Left ventricle myocardium superior (tissue), 1 donor: ENCODE results near the gene MTHFD1. TPM values are rescaled to one million over a fixed set of nuclear protein-coding genes. Genes with fewer than 3 reads are reported as not detected.
"Not testable (repeated sequence)": the region's sequence is repeated elsewhere in the genome, so short reads cannot be mapped to it uniquely, and the experiment has no call there.

ENCODE experiments used
- ATAC-seq: fragments of 200-7000 bp; cut with Tn5 transposase; one replicate; pipeline ENCODE4 v1.9.1; 2020; ENCODE audit warnings: mild to moderate bottlenecking, moderate library complexity
- DNase-seq: peaks from one replicate; pipeline ENCODE4 v3.0.0-alpha.2; 2020
- intact Hi-C: fragments of 100-400 bp; cut with micrococcal nuclease; formaldehyde crosslinking; loops from one replicate; pipeline ENCODE4 v1.11.0; 2022
- long read RNA-seq: library from polyadenylated mRNA; unstranded; transcript quantifications from one replicate; pipeline ENCODE4 v2.0.0, GENCODE V29; 2021
- total RNA-seq: library from RNA; stranded (reverse); fragmentation: NEBNext Ultra II Directional; extraction: Animal tissue kit (Norgen Biotek cat#: 25700); gene quantifications from one replicate; pipeline ENCODE4 v1.2.1, GENCODE V29; 2021
- donor health status: DM: no; HTN: yes; CAD: no; lungs with severe emphysema.

Gene MTHFD1
- total RNA-seq: 60.6 TPM
- long read RNA-seq, transcript MTHFD1-201 (28 exons, 3,136 nt): major isoform, 108 of 146 reads
- long read RNA-seq, partial matches to known transcripts: 29 of 146 reads
- long read RNA-seq, other reads (novel, unspliced or antisense): 9 of 146 reads

GRCh38 chr14:64387782-64388532, at the start of gene MTHFD1:
Gene MTHFD1 (plus strand): TSS chr14:64388353. CDS start chr14:64388428, 75 bp downstream.
- DNase-seq (peak; percentile 100), ATAC-seq (peak; percentile 95)
- intact Hi-C loops: no loop called here

- ATAC-seq (peak; percentile 95), DNase-seq (peak; percentile 92)
- intact Hi-C loops: no loop called here
Observed at GRCh38 chr14:64338616-64339316, 49.4 kb upstream of the MTHFD1 start.

GRCh38 chr14:64340560-64341196, 47.5 kb upstream of the MTHFD1 start:
- ATAC-seq (no peak), DNase-seq (no peak)
- intact Hi-C loops: loop anchor here (10.0 kb wide), 1 partner anchor 294 kb away; no protein-coding TSS in a partner anchor

- DNase-seq: no peak
- ATAC-seq: no peak
- intact Hi-C loops: loop anchor here (10.0 kb wide), 1 partner anchor 287 kb away; no protein-coding TSS in a partner anchor
Observed at GRCh38 chr14:64347748-64348147, 40.4 kb upstream of the MTHFD1 start.

GRCh38 chr14:64349741-64350490, 38.2 kb upstream of the MTHFD1 start:
- ATAC-seq (no peak), DNase-seq (no peak)
- intact Hi-C loops: loop anchor here (10.0 kb wide), 1 partner anchor 285 kb away; no protein-coding TSS in a partner anchor

GRCh38 chr14:64363265-64363846, 24.8 kb upstream of the MTHFD1 start:
- no peak for ATAC-seq

GRCh38 chr14:64364907-64365306, 23.2 kb upstream of the MTHFD1 start:
- DNase-seq (no peak), ATAC-seq (no peak)
- intact Hi-C loops: no loop called here

More at GRCh38 chr14:64363265-64363846, 24.8 kb upstream of the MTHFD1 start:
- intact Hi-C loops: no loop called here
- no peak for DNase-seq

- DNase-seq, ATAC-seq, intact Hi-C loops: not testable (repeated sequence)
Observed at GRCh38 chr14:64365358-64365889, 22.7 kb upstream of the MTHFD1 start.

GRCh38 chr14:64369201-64369600, 19.0 kb upstream of the MTHFD1 start:
- DNase-seq (no peak), ATAC-seq (no peak)
- intact Hi-C loops: no loop called here

- intact Hi-C loops: no loop called here
- no peak for DNase-seq
- peak; percentile 11 for ATAC-seq
Observed at GRCh38 chr14:64387232-64387781, 846 bp upstream of the MTHFD1 start.

GRCh38 chr14:64388533-64389285, 556 bp downstream of the MTHFD1 start:
- peak; percentile 34 for ATAC-seq
- intact Hi-C loops: no loop called here
- peak; percentile 49 for DNase-seq

- DNase-seq (no peak), ATAC-seq (no peak)
- intact Hi-C loops: no loop called here
Observed at GRCh38 chr14:64391113-64391725, 3.1 kb downstream of the MTHFD1 start.

- ATAC-seq (no peak), DNase-seq (no peak)
- intact Hi-C loops: no loop called here
Observed at GRCh38 chr14:64391986-64392385, 3.8 kb downstream of the MTHFD1 start.

- intact Hi-C loops, DNase-seq, ATAC-seq: not testable (repeated sequence)
Observed at GRCh38 chr14:64393189-64393726, 5.1 kb downstream of the MTHFD1 start.

- DNase-seq: no peak
- intact Hi-C loops: no loop called here
- no peak for ATAC-seq
Observed at GRCh38 chr14:64394423-64394822, 6.3 kb downstream of the MTHFD1 start.

GRCh38 chr14:64394977-64395633, 7.0 kb downstream of the MTHFD1 start:
- no peak for ATAC-seq
- DNase-seq: no peak
- intact Hi-C loops: no loop called here
